ENCODE results near the gene HTT. TPM values are rescaled to one million over a fixed set of nuclear protein-coding genes. Genes with fewer than 3 reads are reported as not detected.

HTT gene
- total and polyA plus RNA-seq, 2 of the 13 experiments (the other 11 are each of a cell fraction or from before 2014, with no cell fraction given): 17.5 to 19.5 TPM

GRCh38 chr4:3073158-3074077 is 1.1 kb upstream of the HTT start (continued):
- TF ChIP-seq AHDC1 (CRISPR knock-in tag; IDR thresholded peaks at IDR 0.05; ENCODE audit: borderline replicate concordance) (no peak), MED8 (CRISPR knock-in tag; IDR thresholded peaks at IDR 0.05; ENCODE audit: insufficient replicate concordance) (peak; percentile 23), NAIF1 (CRISPR knock-in tag; IDR thresholded peaks at IDR 0.05; ENCODE audit: borderline replicate concordance) (no peak), ZNF326 (CRISPR knock-in tag; IDR thresholded peaks at IDR 0.05; ENCODE audit: borderline replicate concordance) (no peak), DDIT3 (CRISPR knock-in tag; IDR thresholded peaks at IDR 0.05) (no peak)
- TF ChIP-seq, protein P1, sequence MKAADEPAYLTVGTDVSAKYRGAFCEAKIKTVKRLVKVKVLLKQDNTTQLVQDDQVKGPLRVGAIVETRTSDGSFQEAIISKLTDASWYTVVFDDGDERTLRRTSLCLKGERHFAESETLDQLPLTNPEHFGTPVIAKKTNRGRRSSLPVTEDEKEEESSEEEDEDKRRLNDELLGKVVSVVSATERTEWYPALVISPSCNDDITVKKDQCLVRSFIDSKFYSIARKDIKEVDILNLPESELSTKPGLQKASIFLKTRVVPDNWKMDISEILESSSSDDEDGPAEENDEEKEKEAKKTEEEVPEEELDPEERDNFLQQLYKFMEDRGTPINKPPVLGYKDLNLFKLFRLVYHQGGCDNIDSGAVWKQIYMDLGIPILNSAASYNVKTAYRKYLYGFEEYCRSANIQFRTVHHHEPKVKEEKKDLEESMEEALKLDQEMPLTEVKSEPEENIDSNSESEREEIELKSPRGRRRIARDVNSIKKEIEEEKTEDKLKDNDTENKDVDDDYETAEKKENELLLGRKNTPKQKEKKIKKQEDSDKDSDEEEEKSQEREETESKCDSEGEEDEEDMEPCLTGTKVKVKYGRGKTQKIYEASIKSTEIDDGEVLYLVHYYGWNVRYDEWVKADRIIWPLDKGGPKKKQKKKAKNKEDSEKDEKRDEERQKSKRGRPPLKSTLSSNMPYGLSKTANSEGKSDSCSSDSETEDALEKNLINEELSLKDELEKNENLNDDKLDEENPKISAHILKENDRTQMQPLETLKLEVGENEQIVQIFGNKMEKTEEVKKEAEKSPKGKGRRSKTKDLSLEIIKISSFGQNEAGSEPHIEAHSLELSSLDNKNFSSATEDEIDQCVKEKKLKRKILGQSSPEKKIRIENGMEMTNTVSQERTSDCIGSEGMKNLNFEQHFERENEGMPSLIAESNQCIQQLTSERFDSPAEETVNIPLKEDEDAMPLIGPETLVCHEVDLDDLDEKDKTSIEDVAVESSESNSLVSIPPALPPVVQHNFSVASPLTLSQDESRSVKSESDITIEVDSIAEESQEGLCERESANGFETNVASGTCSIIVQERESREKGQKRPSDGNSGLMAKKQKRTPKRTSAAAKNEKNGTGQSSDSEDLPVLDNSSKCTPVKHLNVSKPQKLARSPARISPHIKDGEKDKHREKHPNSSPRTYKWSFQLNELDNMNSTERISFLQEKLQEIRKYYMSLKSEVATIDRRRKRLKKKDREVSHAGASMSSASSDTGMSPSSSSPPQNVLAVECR (CRISPR knock-in tag; IDR thresholded peaks at IDR 0.05; ENCODE audit: borderline replicate concordance): peak; percentile 77
- TF ChIP-seq, protein P2, sequence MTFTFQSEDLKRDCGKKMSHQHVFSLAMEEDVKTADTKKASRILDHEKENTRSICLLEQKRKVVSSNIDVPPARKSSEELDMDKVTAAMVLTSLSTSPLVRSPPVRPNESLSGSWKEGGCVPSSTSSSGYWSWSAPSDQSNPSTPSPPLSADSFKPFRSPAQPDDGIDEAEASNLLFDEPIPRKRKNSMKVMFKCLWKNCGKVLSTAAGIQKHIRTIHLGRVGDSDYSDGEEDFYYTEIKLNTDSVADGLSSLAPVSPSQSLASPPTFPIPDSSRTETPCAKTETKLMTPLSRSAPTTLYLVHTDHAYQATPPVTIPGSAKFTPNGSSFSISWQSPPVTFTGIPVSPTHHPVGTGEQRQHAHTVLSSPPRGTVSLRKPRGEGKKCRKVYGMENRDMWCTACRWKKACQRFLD (CRISPR knock-in tag; IDR thresholded peaks at IDR 0.05; ENCODE audit: borderline replicate concordance): no peak
- TF ChIP-seq, protein P3, sequence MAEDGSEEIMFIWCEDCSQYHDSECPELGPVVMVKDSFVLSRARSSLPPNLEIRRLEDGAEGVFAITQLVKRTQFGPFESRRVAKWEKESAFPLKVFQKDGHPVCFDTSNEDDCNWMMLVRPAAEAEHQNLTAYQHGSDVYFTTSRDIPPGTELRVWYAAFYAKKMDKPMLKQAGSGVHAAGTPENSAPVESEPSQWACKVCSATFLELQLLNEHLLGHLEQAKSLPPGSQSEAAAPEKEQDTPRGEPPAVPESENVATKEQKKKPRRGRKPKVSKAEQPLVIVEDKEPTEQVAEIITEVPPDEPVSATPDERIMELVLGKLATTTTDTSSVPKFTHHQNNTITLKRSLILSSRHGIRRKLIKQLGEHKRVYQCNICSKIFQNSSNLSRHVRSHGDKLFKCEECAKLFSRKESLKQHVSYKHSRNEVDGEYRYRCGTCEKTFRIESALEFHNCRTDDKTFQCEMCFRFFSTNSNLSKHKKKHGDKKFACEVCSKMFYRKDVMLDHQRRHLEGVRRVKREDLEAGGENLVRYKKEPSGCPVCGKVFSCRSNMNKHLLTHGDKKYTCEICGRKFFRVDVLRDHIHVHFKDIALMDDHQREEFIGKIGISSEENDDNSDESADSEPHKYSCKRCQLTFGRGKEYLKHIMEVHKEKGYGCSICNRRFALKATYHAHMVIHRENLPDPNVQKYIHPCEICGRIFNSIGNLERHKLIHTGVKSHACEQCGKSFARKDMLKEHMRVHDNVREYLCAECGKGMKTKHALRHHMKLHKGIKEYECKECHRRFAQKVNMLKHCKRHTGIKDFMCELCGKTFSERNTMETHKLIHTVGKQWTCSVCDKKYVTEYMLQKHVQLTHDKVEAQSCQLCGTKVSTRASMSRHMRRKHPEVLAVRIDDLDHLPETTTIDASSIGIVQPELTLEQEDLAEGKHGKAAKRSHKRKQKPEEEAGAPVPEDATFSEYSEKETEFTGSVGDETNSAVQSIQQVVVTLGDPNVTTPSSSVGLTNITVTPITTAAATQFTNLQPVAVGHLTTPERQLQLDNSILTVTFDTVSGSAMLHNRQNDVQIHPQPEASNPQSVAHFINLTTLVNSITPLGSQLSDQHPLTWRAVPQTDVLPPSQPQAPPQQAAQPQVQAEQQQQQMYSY (CRISPR knock-in tag; IDR thresholded peaks at IDR 0.05): peak; percentile 44; the same call in 1 of the 2 replicates

All from HepG2 (cell line).